ENCODE data around the gene KL.

KL gene

DNA sequence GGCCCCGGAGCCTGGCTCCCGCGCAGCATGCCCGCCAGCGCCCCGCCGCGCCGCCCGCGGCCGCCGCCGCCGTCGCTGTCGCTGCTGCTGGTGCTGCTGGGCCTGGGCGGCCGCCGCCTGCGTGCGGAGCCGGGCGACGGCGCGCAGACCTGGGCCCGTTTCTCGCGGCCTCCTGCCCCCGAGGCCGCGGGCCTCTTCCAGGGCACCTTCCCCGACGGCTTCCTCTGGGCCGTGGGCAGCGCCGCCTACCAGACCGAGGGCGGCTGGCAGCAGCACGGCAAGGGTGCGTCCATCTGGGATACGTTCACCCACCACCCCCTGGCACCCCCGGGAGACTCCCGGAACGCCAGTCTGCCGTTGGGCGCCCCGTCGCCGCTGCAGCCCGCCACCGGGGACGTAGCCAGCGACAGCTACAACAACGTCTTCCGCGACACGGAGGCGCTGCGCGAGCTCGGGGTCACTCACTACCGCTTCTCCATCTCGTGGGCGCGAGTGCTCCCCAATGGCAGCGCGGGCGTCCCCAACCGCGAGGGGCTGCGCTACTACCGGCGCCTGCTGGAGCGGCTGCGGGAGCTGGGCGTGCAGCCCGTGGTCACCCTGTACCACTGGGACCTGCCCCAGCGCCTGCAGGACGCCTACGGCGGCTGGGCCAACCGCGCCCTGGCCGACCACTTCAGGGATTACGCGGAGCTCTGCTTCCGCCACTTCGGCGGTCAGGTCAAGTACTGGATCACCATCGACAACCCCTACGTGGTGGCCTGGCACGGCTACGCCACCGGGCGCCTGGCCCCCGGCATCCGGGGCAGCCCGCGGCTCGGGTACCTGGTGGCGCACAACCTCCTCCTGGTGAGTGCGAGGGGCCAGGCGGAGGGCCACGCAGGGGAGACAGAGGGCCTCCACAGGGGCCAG lies at the start of gene KL:
Gene KL, plus strand, starts transcription at position 10 of the 909 bp plus-strand sequence. Its CDS starts 18 bp downstream, at position 28.
- no peak for DNase-seq (ENCODE audit: low read depth, low spot score)
- H3K27ac ChIP-seq = no peak within 1 kb of the TSS

DNA sequence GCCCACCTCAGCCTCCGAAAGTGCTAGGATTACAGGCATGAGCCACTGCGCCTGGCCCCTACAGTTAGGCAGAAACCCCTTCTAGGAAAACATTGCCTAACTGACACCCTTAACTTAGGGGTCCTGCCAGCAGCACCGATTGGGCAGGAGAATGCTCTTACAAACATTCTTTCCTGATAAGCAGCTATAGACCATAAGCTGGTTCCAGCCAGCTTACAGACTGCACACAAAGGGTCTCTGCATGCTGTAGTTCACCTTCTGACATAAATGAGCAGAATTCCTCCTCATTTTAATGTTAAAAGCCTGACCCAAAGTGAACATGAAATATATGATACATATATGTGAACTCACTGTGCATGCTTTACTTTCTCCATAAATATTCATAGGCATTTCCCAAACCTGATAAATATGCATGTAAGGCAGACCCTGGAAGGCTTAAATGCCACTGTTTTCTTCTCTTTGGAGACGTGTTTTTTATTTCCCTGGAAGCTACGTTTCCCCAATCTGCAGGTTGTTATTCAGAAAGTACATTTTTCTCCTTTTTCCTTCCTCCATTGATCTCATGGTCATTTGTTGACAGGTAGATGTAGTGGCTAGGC lies 48.5 kb upstream of the KL start:
- no peak overlapping the region for H3K27ac ChIP-seq
- no peak for DNase-seq (ENCODE audit: low read depth, low spot score)

GRCh38 chr13:32968316-32968715 lies 47.9 kb upstream of the KL start:
- no peak overlapping the region for H3K27ac ChIP-seq
- no peak for DNase-seq (ENCODE audit: low read depth, low spot score)

DNA sequence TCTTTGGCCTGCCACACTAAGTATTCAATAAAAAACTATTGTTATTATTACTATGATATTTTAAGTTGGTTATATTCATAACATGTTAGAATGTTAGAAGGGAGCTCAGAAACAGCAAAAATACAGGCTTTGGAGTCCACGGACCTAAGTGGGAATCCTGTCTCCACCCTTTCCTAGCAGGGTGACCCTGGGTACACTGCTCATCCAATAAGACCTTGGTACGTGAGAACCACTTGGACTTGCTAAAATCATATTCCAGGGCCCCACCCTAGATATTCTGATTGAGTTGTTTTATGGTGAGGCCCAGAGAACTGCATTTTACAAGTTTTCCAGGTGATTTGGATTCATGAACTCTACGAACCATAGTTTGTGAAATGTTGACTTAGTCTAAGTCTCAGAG lies 47.4 kb upstream of the KL start:
- DNase-seq (ENCODE audit: low read depth, low spot score) = no peak
- H3K27ac ChIP-seq = no peak overlapping the region

DNA sequence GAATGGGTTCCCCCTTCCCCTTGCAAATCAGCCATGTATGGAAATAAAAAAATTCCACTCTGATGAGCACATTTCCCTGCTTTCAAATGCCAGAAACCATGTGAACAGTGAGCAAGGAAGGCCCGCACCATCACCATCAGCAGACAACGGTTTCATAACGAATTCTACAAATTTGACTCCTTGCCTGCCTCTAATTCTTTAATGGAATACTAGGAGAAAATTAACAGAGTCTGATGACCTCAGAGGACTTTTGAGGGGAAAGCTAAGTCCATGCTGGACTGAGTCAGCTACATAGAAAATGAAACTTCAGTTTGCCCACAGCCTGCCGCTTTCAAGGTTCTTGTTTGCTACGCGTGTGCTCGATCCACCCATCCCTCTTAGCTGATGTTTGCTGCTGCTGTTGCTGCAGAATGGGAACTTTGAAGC lies 46.7 kb upstream of the KL start:
- H3K27ac ChIP-seq = no peak overlapping the region
- DNase-seq (ENCODE audit: low read depth, low spot score) = no peak

- DNase-seq (ENCODE audit: low read depth, low spot score) = no peak
- H3K27ac ChIP-seq = no peak overlapping the region
These were observed 40.0 kb upstream of the KL start for GRCh38 chr13:32976056-32976805.

DNA sequence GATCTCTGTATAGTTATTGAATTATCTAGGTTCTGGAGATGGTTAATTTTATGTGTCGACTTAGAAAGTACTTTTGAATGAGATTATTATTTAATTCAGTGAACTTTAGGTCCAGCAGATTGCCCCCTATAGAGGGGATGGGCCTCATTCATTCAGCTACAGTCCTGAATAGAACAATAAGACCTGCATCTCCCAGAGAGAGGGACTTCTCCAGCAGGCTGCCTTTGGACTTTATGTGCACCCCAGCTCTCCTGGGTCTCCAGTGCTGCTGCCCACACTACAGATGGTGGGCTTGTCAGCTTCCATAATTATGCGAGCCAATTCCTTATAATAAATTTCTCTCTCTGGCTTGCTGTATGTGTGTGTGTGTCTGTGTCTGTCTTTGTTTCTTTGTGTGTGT lies 39.3 kb upstream of the KL start:
- no peak for DNase-seq (ENCODE audit: low read depth, low spot score)
- H3K27ac ChIP-seq = no peak overlapping the region

GRCh38 chr13:32977321-32977720 lies 38.9 kb upstream of the KL start:
- DNase-seq (ENCODE audit: low read depth, low spot score) = no peak
- H3K27ac ChIP-seq = no peak overlapping the region

DNA sequence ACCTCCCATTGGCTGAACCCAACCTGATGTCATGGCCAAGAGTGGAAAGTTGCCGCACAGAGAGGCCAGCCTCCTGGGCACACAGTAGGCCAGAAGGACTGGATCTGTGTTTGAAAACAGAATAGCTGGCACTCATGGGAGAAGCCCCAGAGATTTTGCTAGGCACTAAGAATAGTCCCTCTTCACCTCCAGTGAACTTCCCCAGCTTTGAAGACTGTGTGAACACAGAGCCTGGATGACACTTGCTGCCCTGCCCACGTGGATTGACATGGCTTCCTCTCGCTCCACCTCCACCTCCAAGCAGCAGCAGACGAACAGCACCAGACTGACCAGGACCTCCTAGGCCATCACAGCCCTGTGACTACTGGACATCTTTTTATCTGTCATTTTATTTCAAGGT lies 37.9 kb upstream of the KL start:
- H3K27ac ChIP-seq = no peak overlapping the region
- DNase-seq (ENCODE audit: low read depth, low spot score) = no peak

DNA sequence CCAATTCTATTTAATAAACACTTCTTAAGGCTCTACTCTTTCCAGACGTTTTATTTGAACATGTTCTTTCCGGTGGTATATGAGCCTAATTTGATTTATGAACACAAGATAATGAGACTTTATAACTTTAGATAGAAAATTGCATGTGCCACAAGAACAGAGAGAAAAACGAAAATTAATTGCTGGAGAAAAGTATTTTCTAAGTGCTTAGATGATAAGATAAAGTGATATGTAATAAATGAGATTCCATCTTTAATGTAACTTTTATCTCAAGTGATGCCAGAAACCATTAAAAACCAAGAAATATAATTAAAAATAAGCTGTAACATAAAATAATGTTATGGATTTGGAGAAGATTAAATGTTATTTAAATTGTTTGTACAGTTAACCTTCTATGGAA lies 33.2 kb upstream of the KL start:
- DNase-seq (ENCODE audit: low read depth, low spot score) = no peak
- H3K27ac ChIP-seq = no peak overlapping the region

- DNase-seq (ENCODE audit: low read depth, low spot score) = peak; percentile 79
- no peak overlapping the region for H3K27ac ChIP-seq
These were observed 31.2 kb upstream of the KL start for GRCh38 chr13:32984857-32985626.

DNA sequence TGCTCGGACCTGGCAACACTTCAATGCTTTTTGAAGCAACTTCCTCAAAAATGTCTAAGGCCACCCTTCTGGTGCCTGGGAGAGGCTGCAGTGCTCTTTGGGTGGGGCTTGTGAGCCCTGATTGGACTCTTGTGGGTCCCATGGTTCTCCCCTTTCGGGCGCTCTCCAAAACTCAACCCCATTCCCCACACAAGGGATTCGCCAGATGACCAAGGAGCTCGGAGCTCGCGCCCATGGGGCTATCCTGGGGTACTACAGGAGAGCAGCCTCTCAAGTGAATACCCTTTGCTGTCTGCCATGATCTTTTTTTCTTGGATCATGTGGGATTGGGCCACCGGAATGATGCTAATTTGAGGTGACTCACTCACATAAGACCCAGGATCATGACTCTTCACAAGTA lies 29.7 kb upstream of the KL start:
- no peak overlapping the region for H3K27ac ChIP-seq
- no peak for DNase-seq (ENCODE audit: low read depth, low spot score)

GRCh38 chr13:32987462-32987861 lies 28.8 kb upstream of the KL start:
- no peak overlapping the region for H3K27ac ChIP-seq
- no peak for DNase-seq (ENCODE audit: low read depth, low spot score)

- no peak overlapping the region for H3K27ac ChIP-seq
- DNase-seq (ENCODE audit: low read depth, low spot score) = no peak
These were observed 27.5 kb upstream of the KL start for GRCh38 chr13:32988608-32989289.

DNA sequence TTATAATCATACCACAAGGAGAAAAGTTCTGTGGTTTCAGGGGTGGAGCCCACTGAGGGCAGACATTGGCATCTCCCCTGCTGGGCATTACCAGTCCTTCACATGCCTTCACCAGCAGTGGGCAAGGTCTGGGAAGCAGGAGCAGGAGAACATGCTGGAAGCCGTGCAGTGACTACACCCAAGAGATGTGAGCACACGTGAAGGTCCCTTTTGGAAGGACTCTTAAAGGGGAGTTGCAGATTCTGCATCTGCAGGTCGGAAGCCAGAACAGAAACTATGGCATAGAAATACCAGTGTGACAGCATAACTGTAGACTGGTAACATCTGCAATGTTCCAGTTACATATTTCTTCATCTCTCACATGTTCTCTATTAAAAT lies 26.9 kb upstream of the KL start:
- no peak for DNase-seq (ENCODE audit: low read depth, low spot score)
- no peak overlapping the region for H3K27ac ChIP-seq

DNA sequence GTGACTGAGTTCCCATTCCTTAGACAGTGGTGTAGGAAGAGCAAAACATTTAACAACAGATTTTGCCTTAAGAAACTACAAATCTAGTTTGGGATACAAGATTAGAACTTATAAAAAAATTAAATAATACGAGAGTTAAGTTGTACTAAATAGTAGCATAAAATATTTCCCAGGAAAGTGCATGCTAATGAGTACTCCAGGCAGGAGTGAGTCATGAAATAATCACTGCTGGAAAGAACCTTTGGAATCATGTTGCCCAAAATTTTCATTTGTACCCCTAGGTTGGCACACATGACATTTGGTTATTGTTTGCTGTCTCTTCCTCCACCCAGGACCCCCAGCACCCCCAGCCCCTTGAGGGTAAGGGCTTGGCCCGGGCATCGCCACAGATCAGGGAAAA lies 26.3 kb upstream of the KL start:
- DNase-seq (ENCODE audit: low read depth, low spot score) = no peak
- no peak overlapping the region for H3K27ac ChIP-seq

GRCh38 chr13:32993145-32993544 lies 23.1 kb upstream of the KL start:
- H3K27ac ChIP-seq = no peak overlapping the region
- no peak for DNase-seq (ENCODE audit: low read depth, low spot score)

- no peak overlapping the region for H3K27ac ChIP-seq
- DNase-seq (ENCODE audit: low read depth, low spot score) = no peak
These were observed 18.8 kb upstream of the KL start for GRCh38 chr13:32997399-32997798.

GRCh38 chr13:32998966-32999365 lies 17.3 kb upstream of the KL start:
- no peak overlapping the region for H3K27ac ChIP-seq
- no peak for DNase-seq (ENCODE audit: low read depth, low spot score)

GRCh38 chr13:33000365-33000764 lies 15.9 kb upstream of the KL start:
- no peak overlapping the region for H3K27ac ChIP-seq
- no peak for DNase-seq (ENCODE audit: low read depth, low spot score)
